ENCODE results near the gene ARL6. TPM values are rescaled to one million over a fixed set of nuclear protein-coding genes. Genes with fewer than 3 reads are reported as not detected.

ARL6 gene
- 5.9 and 6.2 TPM in 2 replicates for total RNA-seq

- H3K4me3 Mint-ChIP-seq = peak within 1 kb of the TSS; percentile 96
- intact Hi-C loops (cut with micrococcal nuclease) = loop anchor here (1.0 to 5.0 kb wide), 6 partner anchors 57 to 1136 kb away; partner anchors contain the start of genes CPOX, DCBLD2 and RIOX2
- H3K9me3 Mint-ChIP-seq = no peaks in the 10 kb centered on the region
- peaks cover 31% of the 10 kb centered on the region for H3K4me1 Mint-ChIP-seq (ENCODE audit: low read depth)
- H3K36me3 Mint-ChIP-seq (ENCODE audit: low read depth) = peaks cover 4% of the 10 kb centered on the region
- peaks cover 3% of the 10 kb centered on the region for H3K27me3 Mint-ChIP-seq (ENCODE audit: insufficient read depth)
- DNase-seq (ENCODE audit: low spot score) = peak; percentile 66
- H3K27ac Mint-ChIP-seq = peak within 1 kb of the TSS; percentile 95
These were observed at the start of gene ARL6 for GRCh38 chr3:97764407-97765238. Gene ARL6 (plus strand): TSS chr3:97764758. CDS start chr3:97768108, 3,350 bp downstream.

GRCh38 chr3:97719156-97719821 is 45.3 kb upstream of the ARL6 start:
- Mint-ChIP-seq H3K36me3 (ENCODE audit: low read depth) (no peaks in the 10 kb centered on the region), H3K4me3 (no peak overlapping the region), H3K9me3 (no peaks in the 10 kb centered on the region), H3K4me1 (ENCODE audit: low read depth) (no peaks in the 10 kb centered on the region), H3K27ac (no peak overlapping the region), H3K27me3 (ENCODE audit: insufficient read depth) (peaks cover 14% of the 10 kb centered on the region)
- peak; percentile 39 for DNase-seq (ENCODE audit: low spot score)
- intact Hi-C loops (cut with micrococcal nuclease) = loop anchor here (2.0 kb wide), 1 partner anchor 304 kb away; no protein-coding TSS in a partner anchor

GRCh38 chr3:97720417-97720816 is 44.1 kb upstream of the ARL6 start:
- Mint-ChIP-seq H3K27ac (no peak overlapping the region), H3K4me1 (ENCODE audit: low read depth) (no peaks in the 10 kb centered on the region), H3K9me3 (no peaks in the 10 kb centered on the region), H3K4me3 (no peak overlapping the region), H3K27me3 (ENCODE audit: insufficient read depth) (peaks cover 16% of the 10 kb centered on the region), H3K36me3 (ENCODE audit: low read depth) (no peaks in the 10 kb centered on the region)
- DNase-seq (ENCODE audit: low spot score) = no peak
- intact Hi-C loops (cut with micrococcal nuclease) = no loop called here

GRCh38 chr3:97721446-97721845 is 43.1 kb upstream of the ARL6 start:
- H3K4me3 Mint-ChIP-seq = no peak overlapping the region
- peaks cover 18% of the 10 kb centered on the region for H3K27me3 Mint-ChIP-seq (ENCODE audit: insufficient read depth)
- no peaks in the 10 kb centered on the region for H3K4me1 Mint-ChIP-seq (ENCODE audit: low read depth)
- no peak for DNase-seq (ENCODE audit: low spot score)
- intact Hi-C loops (cut with micrococcal nuclease) = no loop called here
- H3K27ac Mint-ChIP-seq = no peak overlapping the region
- H3K36me3 Mint-ChIP-seq (ENCODE audit: low read depth) = no peaks in the 10 kb centered on the region
- H3K9me3 Mint-ChIP-seq = no peaks in the 10 kb centered on the region

GRCh38 chr3:97736928-97737327 is 27.6 kb upstream of the ARL6 start:
- no peak overlapping the region for H3K4me3 Mint-ChIP-seq
- H3K36me3 Mint-ChIP-seq (ENCODE audit: low read depth) = no peaks in the 10 kb centered on the region
- peaks cover 22% of the 10 kb centered on the region for H3K27me3 Mint-ChIP-seq (ENCODE audit: insufficient read depth)
- no peaks in the 10 kb centered on the region for H3K4me1 Mint-ChIP-seq (ENCODE audit: low read depth)
- no peak for DNase-seq (ENCODE audit: low spot score)
- H3K9me3 Mint-ChIP-seq = no peaks in the 10 kb centered on the region
- H3K27ac Mint-ChIP-seq = no peak overlapping the region
- intact Hi-C loops (cut with micrococcal nuclease) = no loop called here

GRCh38 chr3:97738761-97739160 is 25.8 kb upstream of the ARL6 start:
- intact Hi-C loops (cut with micrococcal nuclease) = no loop called here
- H3K9me3 Mint-ChIP-seq = no peaks in the 10 kb centered on the region

GRCh38 chr3:97742036-97742435 is 22.5 kb upstream of the ARL6 start:
- Mint-ChIP-seq H3K4me3 (no peak overlapping the region), H3K9me3 (no peaks in the 10 kb centered on the region), H3K27ac (no peak overlapping the region), H3K27me3 (ENCODE audit: insufficient read depth) (peaks cover 23% of the 10 kb centered on the region), H3K36me3 (ENCODE audit: low read depth) (no peaks in the 10 kb centered on the region), H3K4me1 (ENCODE audit: low read depth) (no peaks in the 10 kb centered on the region)
- no peak for DNase-seq (ENCODE audit: low spot score)
- intact Hi-C loops (cut with micrococcal nuclease) = no loop called here

More at GRCh38 chr3:97738761-97739160, 25.8 kb upstream of the ARL6 start:
- no peak overlapping the region for H3K4me3 Mint-ChIP-seq
- no peak overlapping the region for H3K27ac Mint-ChIP-seq
- no peaks in the 10 kb centered on the region for H3K36me3 Mint-ChIP-seq (ENCODE audit: low read depth)
- H3K4me1 Mint-ChIP-seq (ENCODE audit: low read depth) = no peaks in the 10 kb centered on the region
- H3K27me3 Mint-ChIP-seq (ENCODE audit: insufficient read depth) = peaks cover 20% of the 10 kb centered on the region
- no peak for DNase-seq (ENCODE audit: low spot score)

- no peak overlapping the region for H3K27ac Mint-ChIP-seq
- no peak overlapping the region for H3K4me3 Mint-ChIP-seq
- H3K9me3 Mint-ChIP-seq = no peaks in the 10 kb centered on the region
- H3K27me3 Mint-ChIP-seq (ENCODE audit: insufficient read depth) = peaks cover 13% of the 10 kb centered on the region
- no peaks in the 10 kb centered on the region for H3K36me3 Mint-ChIP-seq (ENCODE audit: low read depth)
- DNase-seq (ENCODE audit: low spot score) = no peak
- intact Hi-C loops (cut with micrococcal nuclease) = no loop called here
- no peaks in the 10 kb centered on the region for H3K4me1 Mint-ChIP-seq (ENCODE audit: low read depth)
These were observed 20.3 kb upstream of the ARL6 start for GRCh38 chr3:97744289-97744688.

GRCh38 chr3:97763586-97764406 is 762 bp upstream of the ARL6 start:
- peaks cover 2% of the 10 kb centered on the region for H3K36me3 Mint-ChIP-seq (ENCODE audit: low read depth)
- DNase-seq (ENCODE audit: low spot score) = no peak
- no peaks in the 10 kb centered on the region for H3K9me3 Mint-ChIP-seq
- peak overlapping the region; percentile 95 for H3K27ac Mint-ChIP-seq
- peaks cover 31% of the 10 kb centered on the region for H3K4me1 Mint-ChIP-seq (ENCODE audit: low read depth)
- intact Hi-C loops (cut with micrococcal nuclease) = loop anchor here (1.0 to 5.0 kb wide), 6 partner anchors 58 to 1137 kb away; partner anchors contain the start of genes CPOX, DCBLD2 and RIOX2
- H3K4me3 Mint-ChIP-seq = peak overlapping the region; percentile 96
- peaks cover 5% of the 10 kb centered on the region for H3K27me3 Mint-ChIP-seq (ENCODE audit: insufficient read depth)

GRCh38 chr3:97765336-97765735 is 778 bp downstream of the ARL6 start:
- intact Hi-C loops (cut with micrococcal nuclease) = loop anchor here (2.0 kb wide), 1 partner anchor 1135 kb away; the partner anchor contains the start of gene DCBLD2
- peaks cover 31% of the 10 kb centered on the region for H3K4me1 Mint-ChIP-seq (ENCODE audit: low read depth)
- H3K4me3 Mint-ChIP-seq = peak overlapping the region; percentile 96
- no peak for DNase-seq (ENCODE audit: low spot score)
- no peak overlapping the region for H3K27ac Mint-ChIP-seq
- H3K36me3 Mint-ChIP-seq (ENCODE audit: low read depth) = peaks cover 6% of the 10 kb centered on the region
- peaks cover 3% of the 10 kb centered on the region for H3K27me3 Mint-ChIP-seq (ENCODE audit: insufficient read depth)
- H3K9me3 Mint-ChIP-seq = no peaks in the 10 kb centered on the region

GRCh38 chr3:97772926-97773325 is 8.4 kb downstream of the ARL6 start:
- no peaks in the 10 kb centered on the region for H3K9me3 Mint-ChIP-seq

GRCh38 chr3:97778152-97778551 is 13.6 kb downstream of the ARL6 start:
- no peak overlapping the region for H3K27ac Mint-ChIP-seq
- H3K4me3 Mint-ChIP-seq = no peak overlapping the region
- H3K36me3 Mint-ChIP-seq (ENCODE audit: low read depth) = peaks cover 2% of the 10 kb centered on the region
- intact Hi-C loops (cut with micrococcal nuclease) = no loop called here
- no peak for DNase-seq (ENCODE audit: low spot score)
- H3K27me3 Mint-ChIP-seq (ENCODE audit: insufficient read depth) = peaks cover 5% of the 10 kb centered on the region
- H3K9me3 Mint-ChIP-seq = no peaks in the 10 kb centered on the region
- H3K4me1 Mint-ChIP-seq (ENCODE audit: low read depth) = no peaks in the 10 kb centered on the region

More at GRCh38 chr3:97772926-97773325, 8.4 kb downstream of the ARL6 start:
- Mint-ChIP-seq H3K4me3 (no peak overlapping the region), H3K27me3 (ENCODE audit: insufficient read depth) (no peaks in the 10 kb centered on the region), H3K4me1 (ENCODE audit: low read depth) (no peaks in the 10 kb centered on the region), H3K27ac (no peak overlapping the region), H3K36me3 (ENCODE audit: low read depth) (peaks cover 5% of the 10 kb centered on the region)
- intact Hi-C loops (cut with micrococcal nuclease) = no loop called here
- no peak for DNase-seq (ENCODE audit: low spot score)
